Measurements from ENCODE around the gene SEZ6L. TPM values are rescaled to one million over a fixed set of nuclear protein-coding genes. Genes with fewer than 3 reads are reported as not detected.

SEZ6L gene
- polyA plus RNA-seq, 1 donor, result 0.10 TPM

DNA sequence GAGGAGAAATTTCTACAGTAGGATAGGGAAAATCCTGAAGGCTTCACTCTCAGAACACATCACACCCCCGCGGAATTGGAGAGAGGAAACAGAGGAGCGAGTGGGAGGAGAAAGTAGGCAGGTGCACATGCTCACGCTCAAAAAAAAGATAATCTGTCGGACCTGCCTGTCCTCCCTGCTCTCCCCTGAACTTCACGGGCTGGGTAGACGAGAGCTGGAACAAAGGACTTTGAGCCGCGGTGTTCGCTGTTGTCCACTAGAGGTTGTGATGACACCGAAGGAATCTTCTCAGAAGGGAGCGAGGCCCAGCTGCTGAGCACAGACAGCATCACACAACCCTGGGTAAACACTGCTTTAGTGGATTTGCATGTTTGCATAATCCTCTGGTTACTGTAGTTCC lies 5.0 kb downstream of the SEZ6L start:
- no peak for DNase-seq

DNA sequence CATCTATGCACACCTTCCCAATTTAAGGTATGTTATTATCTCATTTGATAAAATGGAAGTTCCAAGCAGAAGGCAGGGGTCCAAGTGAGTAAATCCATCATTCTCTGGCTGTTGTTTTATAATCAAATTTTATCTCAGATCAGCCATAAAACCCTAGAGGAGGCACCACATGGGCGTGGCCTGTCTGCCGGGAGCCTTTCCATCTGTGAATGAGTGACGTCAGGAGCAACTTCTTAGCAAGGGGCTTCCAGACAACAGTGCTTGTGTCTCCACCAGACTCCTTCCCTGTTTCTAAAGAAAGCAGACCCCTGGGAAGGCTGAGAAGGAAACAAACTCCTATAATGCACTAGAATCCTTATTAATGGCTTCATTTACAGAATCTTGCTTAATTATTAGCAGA lies 13.5 kb downstream of the SEZ6L start:
- DNase-seq, result no peak

DNA sequence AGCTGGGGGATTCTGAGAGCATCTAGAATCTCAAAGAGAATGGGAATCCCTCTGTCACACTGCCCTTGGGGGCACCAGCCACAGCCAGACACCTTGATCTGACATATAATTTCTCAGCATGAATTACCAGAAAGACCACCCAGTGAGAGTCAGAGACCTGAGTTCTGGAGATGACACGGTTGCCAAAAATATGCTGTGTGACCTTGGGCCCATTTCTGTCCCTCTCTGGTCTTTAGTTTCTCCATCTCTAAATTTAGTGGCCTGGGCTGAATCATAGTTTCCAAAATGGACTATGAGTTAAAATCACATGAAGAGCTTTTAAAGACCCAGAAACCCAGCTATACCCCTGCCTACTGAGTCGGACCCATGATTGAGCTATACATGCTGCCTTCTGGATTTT lies 15.9 kb downstream of the SEZ6L start:
- DNase-seq, result no peak

DNA sequence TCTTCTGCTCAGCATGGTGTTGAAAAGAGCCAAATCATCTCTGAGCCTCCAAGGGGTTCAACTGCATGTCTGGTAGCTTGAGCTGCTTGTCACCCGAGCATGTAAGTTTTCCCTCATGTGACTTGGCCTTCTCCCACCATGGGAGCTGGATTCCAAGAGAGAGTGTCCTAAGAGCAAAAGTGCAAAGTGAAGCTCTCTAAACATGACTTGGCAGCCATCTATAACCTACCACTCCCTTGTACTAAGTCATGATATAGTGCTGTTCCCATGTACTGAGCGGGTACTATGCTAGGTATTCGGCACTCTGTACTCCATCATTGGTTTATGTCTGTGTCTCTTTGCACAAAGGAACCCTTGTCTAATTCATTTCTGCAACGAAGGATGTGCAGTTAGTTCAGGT lies 19.1 kb downstream of the SEZ6L start:
- no peak for DNase-seq

DNA sequence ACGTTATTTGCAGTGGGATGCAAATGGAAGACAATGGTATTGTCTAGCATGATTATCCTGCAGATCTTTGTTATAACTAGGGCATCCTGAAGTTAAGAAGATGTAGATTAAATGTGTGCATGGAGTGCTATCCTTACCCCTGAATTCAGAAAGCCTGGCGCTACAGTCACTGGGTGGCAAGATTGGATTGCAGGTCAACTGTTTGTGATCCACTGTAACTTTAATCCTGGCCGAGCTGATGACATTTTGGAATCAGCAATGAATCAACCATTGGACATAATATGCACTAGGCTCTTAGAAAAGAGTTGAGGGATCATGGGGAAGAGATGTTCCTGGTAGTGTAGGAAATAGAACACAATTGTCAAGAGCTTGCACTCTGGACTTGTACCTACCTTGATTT lies 25.1 kb downstream of the SEZ6L start:
- no peak for DNase-seq

DNA sequence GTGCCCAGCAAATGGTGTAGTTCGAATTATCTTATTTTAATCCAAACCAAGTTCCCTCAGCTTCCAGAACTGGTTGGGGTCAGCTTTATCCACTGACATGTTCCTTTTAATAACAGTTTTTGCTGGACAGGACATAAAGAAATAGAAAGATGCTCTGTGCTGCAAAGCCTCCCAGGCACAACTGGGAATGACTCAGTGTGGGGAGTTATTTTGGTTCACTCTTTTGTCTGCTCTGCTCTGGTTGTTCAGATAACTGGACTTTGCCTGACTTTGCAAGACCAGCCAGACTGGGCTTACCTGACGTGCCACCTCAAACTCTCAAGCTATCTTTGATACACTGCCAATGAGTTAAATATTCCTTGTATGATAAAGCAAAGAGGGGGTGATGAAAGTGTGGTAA lies 25.6 kb downstream of the SEZ6L start:
- DNase-seq, result no peak

DNA sequence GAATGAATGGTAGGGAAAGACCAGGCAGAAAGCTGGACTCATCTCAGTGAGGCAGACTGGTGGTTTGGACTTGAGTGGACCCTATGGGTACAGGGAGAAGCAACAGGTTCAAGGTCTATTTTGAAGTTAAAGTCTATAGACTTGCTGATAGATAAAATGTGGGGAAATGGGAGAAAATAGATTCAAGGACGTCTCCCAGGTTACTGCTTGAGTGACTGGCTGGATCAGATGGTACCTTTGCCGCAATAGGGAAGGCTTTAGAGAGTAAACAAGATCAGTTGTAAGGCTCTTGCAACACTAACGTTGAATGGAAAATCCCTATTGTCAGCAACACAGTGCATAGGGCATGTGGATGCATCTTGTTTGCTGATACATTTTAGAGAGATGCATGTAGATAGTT lies 27.4 kb downstream of the SEZ6L start:
- DNase-seq, result no peak

DNA sequence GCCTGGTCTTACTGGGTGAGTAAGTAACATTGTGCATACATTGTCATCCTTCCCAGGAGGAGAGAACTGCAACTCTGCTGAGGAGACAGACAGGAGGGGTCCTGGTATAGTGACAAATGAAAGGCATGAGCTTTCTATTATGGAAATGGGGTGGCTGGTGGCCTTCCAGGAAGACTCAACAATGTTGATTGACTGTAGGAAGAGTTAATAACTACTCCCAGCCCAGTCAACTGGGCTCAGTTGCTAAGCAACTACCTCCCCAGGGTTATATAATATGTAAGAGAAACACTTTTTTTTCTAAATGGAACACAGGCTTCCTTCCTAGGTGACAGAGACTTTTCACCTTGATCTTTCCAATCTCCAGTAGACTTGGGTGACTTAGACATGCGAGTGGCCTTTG lies 28.2 kb downstream of the SEZ6L start:
- no peak for DNase-seq

DNA sequence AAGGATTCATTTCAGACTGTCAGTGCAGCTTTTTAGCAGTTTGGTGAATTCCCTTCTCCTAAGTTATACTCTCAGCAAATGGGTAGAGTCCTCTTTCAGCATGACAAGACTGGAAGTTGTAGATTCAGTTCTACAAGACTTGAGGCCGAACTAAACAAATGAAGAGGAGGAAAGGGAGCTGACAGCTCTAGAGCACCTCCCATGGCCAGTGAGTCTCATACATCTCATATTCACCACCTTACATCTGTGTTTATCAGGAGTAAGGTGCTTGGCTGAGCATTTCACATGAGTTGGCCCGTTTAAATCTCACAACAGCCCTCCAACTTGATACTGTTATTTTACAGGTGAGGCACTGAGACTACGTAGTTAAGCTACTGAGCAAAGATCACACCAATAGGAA lies 30.4 kb downstream of the SEZ6L start:
- DNase-seq, result no peak

DNA sequence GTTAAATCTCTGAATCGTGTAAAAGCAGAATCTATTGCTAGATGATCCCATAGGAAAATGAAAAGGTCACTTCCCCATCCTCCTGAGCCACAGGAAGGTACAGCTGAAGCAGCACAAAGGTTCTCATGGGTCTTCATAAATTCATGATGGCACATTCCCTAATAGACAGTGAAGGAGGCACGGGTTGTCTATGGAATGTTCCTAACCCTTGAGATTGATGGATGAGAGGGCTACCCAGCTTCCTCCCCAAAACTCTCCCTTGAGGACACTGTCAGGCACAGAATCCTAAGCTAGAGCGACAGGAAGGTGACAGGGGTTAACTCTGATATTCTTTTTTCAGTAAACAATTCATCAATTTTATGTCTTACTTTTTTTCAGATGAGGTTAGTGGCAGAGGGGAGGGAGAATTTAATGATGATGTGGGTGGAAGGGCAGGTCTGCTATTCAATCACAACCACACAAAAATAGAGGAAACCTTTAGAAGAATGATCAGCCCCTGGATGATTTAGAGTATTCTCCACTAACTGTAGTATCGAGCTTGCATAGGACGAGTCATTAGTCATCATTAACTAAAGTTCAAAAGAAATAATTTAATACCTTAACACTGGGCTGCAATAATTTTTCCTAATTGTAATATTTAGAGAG lies 33.1 kb downstream of the SEZ6L start:
- no peak for DNase-seq

DNA sequence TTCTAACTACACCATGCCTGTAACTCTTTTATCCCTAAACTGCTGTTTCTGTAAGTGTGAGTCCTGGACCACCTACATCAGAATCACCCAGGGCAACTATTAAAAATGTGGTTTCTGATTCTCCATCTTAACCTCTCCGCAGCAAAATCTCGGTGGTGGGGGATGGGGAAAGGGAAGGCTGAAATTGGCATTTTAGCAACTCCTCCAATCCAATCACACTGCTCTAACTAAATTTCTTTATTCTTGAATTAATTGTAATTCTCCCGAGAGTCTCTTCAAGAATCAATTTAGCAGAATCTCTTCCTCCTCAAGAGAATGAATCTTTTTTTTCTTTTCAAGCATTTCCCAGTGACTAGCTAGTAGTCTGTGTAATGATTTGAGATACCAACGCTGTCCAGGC lies 36.2 kb downstream of the SEZ6L start:
- no peak for DNase-seq

DNA sequence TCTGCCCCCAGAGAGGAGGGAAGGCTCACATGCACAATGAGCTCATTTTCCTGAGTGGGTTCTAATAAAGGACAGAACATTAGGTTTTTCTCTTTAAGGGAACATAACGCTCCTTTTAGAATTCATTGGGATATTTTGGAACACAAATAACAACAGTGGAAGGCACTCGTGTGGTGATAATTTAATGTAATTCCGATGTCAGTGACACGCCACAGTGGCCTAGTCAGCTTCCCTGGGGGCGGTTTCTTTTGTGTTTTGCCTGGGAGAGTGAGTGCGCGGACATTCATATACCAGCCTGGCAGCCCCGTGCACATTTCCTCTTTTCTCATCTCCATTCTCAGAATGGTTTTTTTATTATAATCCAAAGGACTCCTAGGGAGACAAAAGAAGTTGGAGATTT lies 41.1 kb downstream of the SEZ6L start:
- DNase-seq, result no peak

DNA sequence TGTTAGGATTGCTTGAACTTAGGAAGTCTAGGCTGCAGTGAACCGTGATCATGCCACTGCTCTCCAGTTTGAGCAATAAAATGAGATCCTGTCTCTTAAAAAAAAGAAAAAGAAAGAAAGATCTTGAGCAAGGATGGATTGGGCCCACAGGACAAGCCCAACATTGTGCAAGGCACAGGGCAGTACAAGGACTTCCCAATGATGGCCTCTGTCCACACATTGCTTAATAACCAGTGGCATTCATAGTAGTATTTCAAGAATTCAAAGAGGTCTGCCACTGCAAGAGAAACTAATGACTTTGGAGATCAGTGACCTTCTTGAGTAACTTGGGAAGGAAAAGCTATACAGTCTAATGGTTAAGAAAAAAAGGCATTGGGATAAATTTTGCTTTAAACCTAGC lies 44.6 kb downstream of the SEZ6L start:
- DNase-seq, result no peak

DNA sequence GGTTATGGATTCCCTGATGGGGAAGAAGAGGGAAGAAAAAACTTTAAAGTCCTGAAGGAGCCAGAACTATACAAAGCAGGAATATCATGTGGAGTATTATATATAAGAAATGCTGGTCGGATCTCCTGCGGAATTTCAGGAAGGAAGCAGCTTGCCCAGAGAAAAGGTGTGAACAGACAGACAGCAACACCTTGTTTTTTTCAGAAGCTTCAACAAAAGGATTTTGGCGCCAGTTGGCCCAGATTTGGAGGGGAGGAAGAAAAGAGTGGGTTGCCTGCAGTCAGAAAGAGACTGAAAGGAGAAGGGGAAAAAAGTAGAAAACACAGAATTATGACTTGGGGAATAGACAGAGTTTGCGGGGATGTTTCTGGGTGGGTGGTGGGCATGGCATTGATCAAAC lies 45.2 kb downstream of the SEZ6L start:
- DNase-seq, result no peak

DNA sequence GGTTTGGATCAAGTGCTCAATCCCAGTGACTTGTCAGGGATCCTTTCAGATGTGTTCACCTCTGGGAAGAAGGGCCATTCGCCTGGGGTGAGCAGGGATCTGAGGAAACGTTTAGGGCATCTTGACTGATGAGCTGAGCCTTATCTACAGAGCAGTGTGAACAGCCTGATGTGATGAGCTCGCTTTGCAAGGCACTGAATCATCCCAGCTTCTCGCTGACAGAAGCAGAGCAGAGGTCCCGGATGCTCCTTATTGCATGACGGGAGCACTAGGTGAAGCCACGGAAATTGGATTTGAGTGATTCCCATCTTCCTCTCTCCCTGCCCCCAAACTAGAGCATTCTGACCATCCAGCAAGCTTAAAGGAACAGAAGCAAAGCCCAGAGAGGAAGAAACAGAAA lies 46.5 kb downstream of the SEZ6L start:
- DNase-seq, result no peak

DNA sequence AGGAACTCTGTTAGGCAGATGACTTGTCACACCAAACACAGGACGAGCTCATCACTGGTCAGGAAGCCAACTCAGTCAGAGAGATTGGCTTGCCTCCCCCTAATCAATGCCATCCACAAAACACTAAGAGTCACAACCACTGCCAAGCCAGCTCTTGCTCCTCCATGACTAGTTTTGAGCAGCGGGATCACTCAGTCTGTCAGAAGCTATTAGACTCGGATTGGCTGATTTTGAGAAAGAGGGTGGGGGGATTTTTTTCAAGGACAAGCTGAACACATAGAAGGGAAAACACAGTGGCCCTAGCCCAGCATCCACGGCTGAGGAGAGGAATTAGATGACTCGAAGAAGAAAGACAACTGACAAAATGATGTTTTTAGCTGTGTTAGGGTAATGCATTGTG lies 55.9 kb downstream of the SEZ6L start:
- no peak for DNase-seq

DNA sequence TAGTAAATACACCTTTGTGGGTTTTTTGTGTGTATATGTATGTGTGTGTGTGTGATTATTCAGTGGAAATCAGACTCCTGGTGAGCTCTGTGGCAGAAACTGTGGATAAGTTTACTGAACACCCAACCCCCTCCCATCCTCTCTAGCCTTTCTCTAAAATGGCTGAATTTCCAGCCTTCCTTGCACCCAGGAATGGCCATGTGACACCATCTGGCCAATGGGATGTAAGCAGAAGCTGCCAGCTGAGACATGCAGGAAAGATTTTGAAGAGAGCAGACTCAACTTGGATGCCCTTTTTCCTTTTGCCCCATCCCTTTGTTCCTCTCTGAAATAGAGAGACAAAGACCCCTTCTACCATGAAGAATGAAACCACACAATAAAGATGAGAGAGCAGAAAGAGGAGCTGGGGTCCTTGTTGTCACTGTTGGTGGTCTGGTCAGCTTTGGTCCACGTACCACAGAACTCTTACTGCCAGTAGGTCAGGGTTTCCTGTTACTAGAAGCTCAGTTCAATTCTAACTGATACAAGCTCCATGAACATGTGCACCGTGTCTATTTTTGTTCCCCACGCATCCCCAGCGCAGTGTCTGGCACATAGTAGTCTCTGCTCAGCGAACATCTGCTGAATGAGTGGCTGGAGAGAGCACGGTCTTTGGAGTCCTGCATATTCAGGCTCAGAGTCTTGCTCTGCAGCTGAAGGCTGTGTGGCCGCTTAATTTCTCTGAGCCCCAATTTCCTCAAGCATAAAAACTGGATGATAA lies 57.5 kb downstream of the SEZ6L start:
- DNase-seq, result no peak

DNA sequence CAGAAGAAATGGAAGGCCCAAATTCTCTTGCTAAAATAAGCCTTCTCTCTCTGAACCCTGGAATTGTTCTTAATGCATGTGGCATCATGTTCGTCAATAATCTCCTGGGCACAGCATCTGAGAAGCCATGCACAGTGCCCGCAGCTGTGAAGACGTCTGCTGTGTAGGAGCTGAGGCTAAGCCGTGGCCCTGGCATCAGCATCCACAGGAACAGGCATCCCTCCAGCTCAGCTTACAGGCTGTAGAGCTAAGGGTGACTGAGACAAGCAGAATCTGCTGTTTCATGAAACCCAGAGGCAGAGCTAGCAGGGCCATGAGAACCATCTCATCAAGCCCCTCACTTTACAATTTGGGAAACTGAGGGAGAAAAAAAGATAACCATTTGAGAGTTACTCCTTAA lies 60.6 kb downstream of the SEZ6L start:
- DNase-seq, result no peak

DNA sequence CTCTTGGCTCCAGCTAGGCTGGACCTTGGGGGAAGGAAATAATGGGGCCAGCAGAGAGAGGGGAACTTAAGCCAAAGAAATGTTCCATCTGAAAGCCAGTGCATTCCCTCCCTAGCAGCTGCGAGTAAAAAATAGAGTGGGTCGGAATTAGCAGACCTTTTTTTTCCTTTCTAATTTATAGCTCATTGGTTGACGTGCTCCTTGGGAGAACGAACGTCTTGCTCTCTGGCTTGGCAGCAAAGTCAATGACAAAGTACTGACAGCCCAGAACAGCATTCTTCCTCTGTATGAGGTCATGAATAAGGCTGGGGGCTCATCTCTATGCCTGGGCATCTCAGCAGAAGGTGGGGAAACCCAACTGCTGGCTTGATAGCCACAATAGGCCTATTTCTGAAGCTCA lies 65.0 kb downstream of the SEZ6L start:
- no peak for DNase-seq

DNA sequence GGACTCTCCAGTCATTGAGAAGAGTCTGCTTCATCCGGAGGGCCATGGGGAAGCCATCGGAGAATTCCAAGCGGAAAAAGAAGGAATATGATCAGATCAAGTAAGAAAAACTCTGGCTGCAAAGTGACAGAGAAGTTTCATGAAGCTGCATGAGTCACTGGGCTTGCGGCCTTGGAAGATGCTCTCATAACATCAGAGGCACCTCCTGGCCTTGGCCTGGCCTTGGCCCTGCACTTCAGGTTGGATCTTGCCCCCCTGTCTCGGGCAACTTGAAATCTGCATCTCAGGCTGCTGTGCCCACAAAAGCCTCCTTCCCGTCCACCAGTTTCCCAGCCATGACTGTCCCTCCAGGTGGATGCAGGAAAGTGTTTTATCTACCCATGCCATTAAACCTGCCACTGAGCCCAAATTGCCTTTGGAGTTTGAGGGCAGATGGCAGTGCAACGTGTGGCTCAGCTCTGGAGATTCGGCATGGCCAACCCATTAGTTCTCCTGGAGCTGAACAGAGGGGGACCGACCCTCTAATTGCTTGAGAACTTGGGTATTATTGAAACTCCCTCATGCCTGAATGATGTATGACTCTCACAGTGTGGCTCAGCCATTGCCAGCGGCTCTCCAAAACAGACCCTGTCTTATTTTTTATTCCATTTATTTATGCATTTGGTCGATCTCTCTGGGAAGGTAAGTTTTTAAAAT lies 66.7 kb downstream of the SEZ6L start:
- DNase-seq, result no peak

DNA sequence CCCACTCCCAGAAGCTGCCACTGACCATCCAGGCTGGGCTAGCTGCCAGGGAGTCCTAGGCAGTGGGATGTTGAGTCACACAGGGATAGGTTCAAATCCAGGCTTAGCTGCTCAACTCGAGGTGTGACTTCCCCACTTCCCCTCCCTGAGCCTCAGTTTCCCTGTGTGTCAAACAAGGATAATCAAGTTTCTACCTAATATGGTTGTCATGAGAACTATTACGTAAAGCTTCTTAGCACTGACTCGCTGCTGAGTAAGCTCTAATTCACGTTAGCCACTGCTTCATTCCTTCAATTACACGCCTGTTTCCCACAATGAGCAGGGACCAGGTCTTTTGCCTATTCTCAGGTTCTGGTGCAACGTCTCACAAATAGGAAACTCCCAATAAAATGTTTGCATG lies 67.7 kb downstream of the SEZ6L start:
- no peak for DNase-seq

DNA sequence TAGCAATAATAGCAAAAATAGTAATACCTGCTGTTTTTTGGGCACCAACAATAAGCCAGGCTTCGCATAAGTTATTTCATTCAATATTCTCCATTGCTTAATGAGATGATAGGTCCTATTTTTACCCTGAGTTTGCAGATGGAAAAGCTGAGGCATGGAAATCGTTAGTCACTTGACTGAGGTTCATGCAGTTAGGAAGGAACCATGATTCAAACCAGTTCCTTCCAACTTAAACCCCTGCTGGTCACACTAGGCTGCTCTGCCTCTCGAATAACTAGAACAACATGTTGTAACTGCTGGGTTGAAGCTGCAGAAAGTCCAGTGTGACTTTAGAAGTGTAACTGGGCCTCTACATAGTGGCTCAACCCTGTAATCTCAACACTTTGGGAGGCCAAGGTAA lies 69.3 kb downstream of the SEZ6L start:
- no peak for DNase-seq

DNA sequence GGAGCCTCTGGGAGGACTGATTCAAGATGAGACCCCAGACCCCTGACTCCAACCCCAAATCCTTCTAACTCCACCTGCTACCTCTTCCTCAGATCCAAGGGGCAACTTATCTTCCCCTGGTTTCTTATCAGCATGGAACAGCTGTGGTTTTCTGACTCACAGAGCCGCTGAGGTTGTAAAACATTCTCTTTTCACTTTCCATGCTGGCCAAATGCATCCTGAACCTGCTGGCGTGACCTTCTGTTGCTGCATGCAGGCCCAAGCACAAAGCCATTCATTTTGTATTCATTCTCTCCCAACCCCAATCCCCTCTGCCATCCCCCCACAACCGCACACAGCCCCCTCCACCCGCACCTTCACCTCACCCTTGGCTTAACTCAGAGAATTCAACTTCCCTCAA lies 70.3 kb downstream of the SEZ6L start:
- DNase-seq, result no peak

DNA sequence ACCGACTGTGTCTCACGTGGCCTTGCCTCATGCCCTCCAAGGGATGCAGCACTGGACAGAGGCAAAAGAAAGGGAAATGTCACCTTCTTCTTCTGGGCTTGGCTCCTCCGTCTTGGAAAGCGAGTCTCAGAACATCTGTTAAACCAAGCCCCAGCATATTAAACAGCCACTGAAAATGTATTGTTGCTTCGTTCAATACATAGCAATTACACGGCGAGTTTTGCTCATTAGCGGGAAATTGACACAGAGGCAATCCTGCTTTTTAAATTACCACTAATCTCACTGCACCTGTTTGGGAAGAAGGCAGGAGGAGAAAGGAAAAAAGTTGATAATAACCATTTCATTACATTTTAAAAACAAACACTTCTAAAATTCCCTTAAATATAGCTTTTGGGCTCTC lies 72.1 kb downstream of the SEZ6L start:
- DNase-seq, result no peak
